Fibroblast of lung (primary cell): ENCODE data around the gene RXRA. TPM values are rescaled to one million over a fixed set of nuclear protein-coding genes. Genes with fewer than 3 reads are reported as not detected.

Experiments used
- DNase-seq, 2 donors: peaks; one replicate each; pipeline versions ENCODE4 v3.0.0 to v3.0.0-alpha.2; 2010; ENCODE audit warnings: low read depth in 2 of 2
- H2AFZ ChIP-seq: 2 replicates; pipeline ENCODE4 v1.5.1; 2012; ENCODE audit warnings: low read length, control low read depth, inconsistent platforms
- H3K27ac ChIP-seq: 2 replicates; pipeline ENCODE4 v1.5.1; 2011; ENCODE audit warnings: low read length, control low read depth; ENCODE audit not compliant: insufficient read depth
- H3K27me3 ChIP-seq: 2 replicates; pipeline ENCODE4 v1.5.1; 2011; ENCODE audit warnings: mild to moderate bottlenecking, low read length; ENCODE audit not compliant: control insufficient read depth, insufficient read depth
- H3K36me3 ChIP-seq: 2 replicates; pipeline ENCODE4 v1.5.1; 2011; ENCODE audit warnings: low read length; ENCODE audit not compliant: control insufficient read depth, insufficient read depth
- H3K4me1 ChIP-seq: 2 replicates; pipeline ENCODE4 v1.5.1; 2011; ENCODE audit warnings: low read length; ENCODE audit not compliant: control insufficient read depth, insufficient read depth; ENCODE audit errors: extremely low read depth
- H3K4me2 ChIP-seq: 2 replicates; pipeline ENCODE4 v1.5.1; 2011; ENCODE audit warnings: low read length, control low read depth; ENCODE audit not compliant: insufficient read depth; ENCODE audit errors: extremely low read depth
- H3K4me3 ChIP-seq, 4 experiments: fragments of 200-600 bp in 1 of 4; sonication (generic) in 1 of 4; replicated peaks in 1 of 4; 2 replicates each; pipeline ENCODE4 v1.5.1; 2011 to 2016; ENCODE audit warnings: low read length in 4 of 4, low read depth in 3 of 4, mild to moderate bottlenecking in 3 of 4, control low read depth in 2 of 4, inconsistent platforms in 1 of 4, mixed read lengths in 1 of 4; ENCODE audit not compliant: insufficient read depth in 1 of 4; ENCODE audit errors: control extremely low read depth in 1 of 4
- H3K79me2 ChIP-seq: 2 replicates; pipeline ENCODE4 v1.5.1; 2012; ENCODE audit warnings: mild to moderate bottlenecking, low read length, inconsistent platforms; ENCODE audit not compliant: control insufficient read depth, insufficient read depth
- H3K9ac ChIP-seq: 2 replicates; pipeline ENCODE4 v1.5.1; 2011; ENCODE audit warnings: mild to moderate bottlenecking, low read length, control low read depth; ENCODE audit not compliant: insufficient read depth
- H3K9me3 ChIP-seq: 2 replicates; pipeline ENCODE4 v1.5.1; 2012; ENCODE audit warnings: low read depth, low read length; ENCODE audit not compliant: control insufficient read depth, insufficient read depth
- H4K20me1 ChIP-seq: 2 replicates; pipeline ENCODE4 v1.5.1; 2011; ENCODE audit warnings: low read length; ENCODE audit not compliant: control insufficient read depth, insufficient read depth; ENCODE audit errors: extremely low read depth
- CTCF ChIP-seq, 2 donors: IDR thresholded peaks in 1 of 2; conservative IDR thresholded peaks in 1 of 2; 1 replicate in 1 of 2; 2 replicates in 1 of 2; pipeline ENCODE4 v1.5.1; 2011 to 2012; ENCODE audit warnings: low read length in 2 of 2, control low read depth in 1 of 2, inconsistent platforms in 1 of 2, low read depth in 1 of 2, mild to moderate bottlenecking in 1 of 2
- EZH2 ChIP-seq: IDR thresholded peaks from 2 replicates; pipeline ENCODE4 v1.5.1; 2012; ENCODE audit warnings: low read length, control low read depth, mild to moderate bottlenecking; ENCODE audit errors: missing control alignments
- polyA plus RNA-seq, 2 donors: library from polyadenylated mRNA; depleted of rRNA in 1 of 2; stranded (reverse) in 1 of 2; unstranded in 1 of 2; fragments of >200 nt; gene quantifications; 2 replicates each; pipeline ENCODE4 v1.2.1, GENCODE V29; 2011 to 2012; ENCODE audit warnings: missing spikeins in 1 of 2
- total RNA-seq: library from RNA; depleted of rRNA; stranded (reverse); fragments of >200 nt; gene quantifications from 2 replicates; pipeline ENCODE4 v1.2.1, GENCODE V29; 2014

Gene RXRA
- total and polyA plus RNA-seq, 2 donors (not counting 1 experiment from before 2014, with no cell fraction given), result 13.3 to 14.9 TPM

- no peak overlapping the region for H3K27ac ChIP-seq
Observed at GRCh38 chr9:134388976-134389375, 62.7 kb downstream of the RXRA start.

GRCh38 chr9:134389642-134390041, 63.4 kb downstream of the RXRA start:
- no peaks in the 10 kb centered on the region for H3K27me3 ChIP-seq
- DNase-seq, result no peak
- H3K79me2 ChIP-seq, result peaks cover 16% of the 10 kb centered on the region
- H3K36me3 ChIP-seq, result no peaks in the 10 kb centered on the region
- no peak overlapping the region for H3K4me2 ChIP-seq
- no peak overlapping the region for H2AFZ ChIP-seq
- H4K20me1 ChIP-seq, result no peaks in the 10 kb centered on the region
- H3K27ac ChIP-seq, result no peak overlapping the region
- no peak for TF ChIP-seq EZH2
- no peak for TF ChIP-seq CTCF (conservative IDR thresholded peaks at IDR 0.05 in 1 of 2, IDR thresholded peaks at IDR 0.05 in 1 of 2; ENCODE audit: low read depth in 1 of 2, low read length in 2 of 2)
- no peaks in the 10 kb centered on the region for H3K9me3 ChIP-seq
- H3K9ac ChIP-seq, result no peak overlapping the region
- H3K4me3 ChIP-seq, result no peak overlapping the region
- H3K4me1 ChIP-seq, result no peaks in the 10 kb centered on the region

More at GRCh38 chr9:134388976-134389375, 62.7 kb downstream of the RXRA start:
- no peaks in the 10 kb centered on the region for H3K36me3 ChIP-seq
- H3K9ac ChIP-seq, result no peak overlapping the region
- no peak overlapping the region for H3K4me3 ChIP-seq
- no peaks in the 10 kb centered on the region for H4K20me1 ChIP-seq
- H3K27me3 ChIP-seq, result no peaks in the 10 kb centered on the region
- H3K4me2 ChIP-seq, result no peak overlapping the region
- H2AFZ ChIP-seq, result no peak overlapping the region
- no peaks in the 10 kb centered on the region for H3K4me1 ChIP-seq
- no peak for TF ChIP-seq CTCF (conservative IDR thresholded peaks at IDR 0.05 in 1 of 2, IDR thresholded peaks at IDR 0.05 in 1 of 2; ENCODE audit: low read depth in 1 of 2, low read length in 2 of 2)
- TF ChIP-seq EZH2, result no peak
- no peaks in the 10 kb centered on the region for H3K9me3 ChIP-seq
- peaks cover 14% of the 10 kb centered on the region for H3K79me2 ChIP-seq
- no peak for DNase-seq

GRCh38 chr9:134390537-134390936, 64.3 kb downstream of the RXRA start:
- peaks cover 14% of the 10 kb centered on the region for H3K79me2 ChIP-seq
- TF ChIP-seq EZH2 (no peak), CTCF (conservative IDR thresholded peaks at IDR 0.05 in 1 of 2, IDR thresholded peaks at IDR 0.05 in 1 of 2; ENCODE audit: low read depth in 1 of 2, low read length in 2 of 2) (no peak)

More at GRCh38 chr9:134390537-134390936, 64.3 kb downstream of the RXRA start:
- Histone ChIP-seq H2AFZ (no peak overlapping the region), H3K4me2 (no peak overlapping the region), H3K36me3 (no peaks in the 10 kb centered on the region), H3K9ac (no peak overlapping the region), H3K4me3 (no peak overlapping the region), H4K20me1 (no peaks in the 10 kb centered on the region), H3K27ac (no peak overlapping the region), H3K4me1 (no peaks in the 10 kb centered on the region), H3K9me3 (no peaks in the 10 kb centered on the region), H3K27me3 (no peaks in the 10 kb centered on the region)
- no peak for DNase-seq
